WI38 (cell line): ENCODE data around the gene PDE4B.
"Not testable (repeated sequence)": the region's sequence is repeated elsewhere in the genome, so short reads cannot be mapped to it uniquely, and the experiment has no call there.

Experiments used
- H3K4me3 ChIP-seq: 2 replicates; pipeline ENCODE4 v1.5.1; 2011; ENCODE audit warnings: low read depth, mild to moderate bottlenecking, control low read depth, low read length
- CTCF ChIP-seq: IDR thresholded peaks from 2 replicates; pipeline ENCODE4 v1.5.1; 2012; ENCODE audit warnings: low read depth, mild to moderate bottlenecking, control low read depth, low read length

The PDE4B gene

GRCh38 chr1:66403007-66403731 lies 610.5 kb downstream of the PDE4B start:
- TF ChIP-seq CTCF: no peak

GRCh38 chr1:66405061-66405460 lies 612.4 kb downstream of the PDE4B start:
- no peak overlapping the region for H3K4me3 ChIP-seq
- no peak for TF ChIP-seq CTCF

More at GRCh38 chr1:66403007-66403731, 610.5 kb downstream of the PDE4B start:
- H3K4me3 ChIP-seq: no peak overlapping the region

GRCh38 chr1:66411449-66411848 lies 618.8 kb downstream of the PDE4B start:
- H3K4me3 ChIP-seq: not testable (repeated sequence)

- H3K4me3 ChIP-seq: no peak overlapping the region
- no peak for TF ChIP-seq CTCF
Measured at GRCh38 chr1:66412704-66413103, 620.0 kb downstream of the PDE4B start.

- TF ChIP-seq CTCF: no peak
- H3K4me3 ChIP-seq: no peak overlapping the region
Measured at GRCh38 chr1:66413136-66413837, 620.6 kb downstream of the PDE4B start.

GRCh38 chr1:66413838-66414175 lies 621.1 kb downstream of the PDE4B start:
- no peak for TF ChIP-seq CTCF
- no peak overlapping the region for H3K4me3 ChIP-seq

- TF ChIP-seq CTCF: no peak
- no peak overlapping the region for H3K4me3 ChIP-seq
Measured at GRCh38 chr1:66415281-66415680, 622.6 kb downstream of the PDE4B start.
